ENCODE results near the gene FGF12. TPM values are rescaled to one million over a fixed set of nuclear protein-coding genes. Genes with fewer than 3 reads are reported as not detected.

The FGF12 gene
- 0.61 and 2.3 TPM in 2 replicates for total RNA-seq

GRCh38 chr3:192727032-192727847 lies at the start of gene FGF12:
Gene FGF12, minus strand, starts transcription at chr3:192727541.

Small RNAs within 50 kb of the gene (small RNA-seq; reads per million reads assigned to genes)
- gene RF01210 (not detected), gene RNU1-20P (not detected)

Other genes starting within 250 kb of the FGF12 start
- gene MB21D2, start 190.3 kb upstream of the FGF12 start, total RNA-seq = 11.8 and 11.9 TPM in 2 replicates

Data from hair follicle dermal papilla cell (primary cell).